ENCODE results near the gene ARHGAP19.
A peak's percentile ranks its signal among the peaks of the same experiment; 100 is the strongest.

Gene ARHGAP19

GRCh38 chr10:97325754-97326153, 33.3 kb upstream of the ARHGAP19 start:
- DNase-seq, result no peak
- in situ Hi-C loops (cut with MboI; ENCODE audit: low pct_unique_long_range_greater_than_20kb, low sequenced_read_pairs), result no loop called here

- in situ Hi-C loops (cut with MboI; ENCODE audit: low pct_unique_long_range_greater_than_20kb, low sequenced_read_pairs), result no loop called here
- no peak for DNase-seq
These were observed 31.1 kb upstream of the ARHGAP19 start for GRCh38 chr10:97323501-97323900.

DNA sequence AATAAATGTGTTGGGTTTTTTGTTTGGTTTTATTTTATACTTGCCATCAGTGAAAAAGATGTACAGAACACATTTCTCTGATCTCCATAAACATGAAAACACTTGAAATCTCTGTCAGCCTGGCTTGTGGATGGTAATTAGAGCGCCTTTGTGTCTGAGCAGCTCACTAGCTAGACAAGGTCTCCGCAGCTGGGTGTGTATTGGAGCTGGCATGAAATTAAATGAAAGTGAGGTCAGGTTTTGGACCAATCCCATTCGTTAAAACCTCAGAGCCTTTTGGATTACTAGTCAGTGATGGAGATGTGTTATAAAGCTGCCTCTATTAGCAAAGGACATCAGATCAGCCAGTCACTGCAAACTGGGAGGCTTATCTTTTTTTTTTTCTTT, 29.4 kb upstream of the ARHGAP19 start:
- no peak for DNase-seq
- in situ Hi-C loops (cut with MboI; ENCODE audit: low pct_unique_long_range_greater_than_20kb, low sequenced_read_pairs), result no loop called here

DNA sequence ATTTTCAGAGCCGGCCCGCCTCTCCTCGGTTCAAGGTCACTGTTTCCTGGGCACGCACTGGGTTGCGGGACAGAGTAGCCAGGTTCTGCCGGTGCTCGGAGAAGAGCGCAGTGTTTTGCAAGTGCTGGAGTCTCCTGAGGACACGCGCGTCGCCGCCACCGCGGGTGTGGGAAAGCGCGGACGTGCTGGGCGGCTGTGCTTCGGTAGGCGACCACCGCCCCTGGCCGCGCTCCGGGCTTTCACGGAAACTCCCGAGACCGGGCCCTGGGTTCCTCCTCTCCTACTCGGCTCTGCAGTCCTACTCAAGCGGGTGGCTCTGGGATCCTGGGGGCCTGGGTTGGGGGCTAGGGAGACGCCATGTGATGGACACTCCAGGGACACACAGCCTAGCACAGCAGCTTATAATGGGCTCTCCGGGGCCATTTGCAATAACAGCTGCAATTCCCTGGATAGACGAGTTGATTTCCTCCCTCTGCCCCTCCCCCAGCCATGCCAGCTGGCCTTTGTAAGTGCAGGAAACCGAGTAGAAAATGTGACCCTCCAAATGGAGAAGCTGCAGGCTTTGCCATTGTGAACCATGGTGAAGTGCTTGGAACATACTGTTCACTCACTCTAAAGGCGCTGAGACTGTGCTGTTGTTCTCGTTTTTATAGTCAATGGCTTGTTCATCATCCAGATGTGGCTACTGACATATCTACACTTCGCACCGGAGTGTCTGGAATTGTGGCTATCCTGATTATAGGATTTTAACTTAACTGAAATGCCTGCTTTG, 28.8 kb upstream of the ARHGAP19 start:
- in situ Hi-C loops (cut with MboI; ENCODE audit: low pct_unique_long_range_greater_than_20kb, low sequenced_read_pairs), result no loop called here
- peak; percentile 81 for DNase-seq

GRCh38 chr10:97320480-97321031, 28.1 kb upstream of the ARHGAP19 start:
- no peak for DNase-seq
- in situ Hi-C loops (cut with MboI; ENCODE audit: low pct_unique_long_range_greater_than_20kb, low sequenced_read_pairs), result no loop called here

DNA sequence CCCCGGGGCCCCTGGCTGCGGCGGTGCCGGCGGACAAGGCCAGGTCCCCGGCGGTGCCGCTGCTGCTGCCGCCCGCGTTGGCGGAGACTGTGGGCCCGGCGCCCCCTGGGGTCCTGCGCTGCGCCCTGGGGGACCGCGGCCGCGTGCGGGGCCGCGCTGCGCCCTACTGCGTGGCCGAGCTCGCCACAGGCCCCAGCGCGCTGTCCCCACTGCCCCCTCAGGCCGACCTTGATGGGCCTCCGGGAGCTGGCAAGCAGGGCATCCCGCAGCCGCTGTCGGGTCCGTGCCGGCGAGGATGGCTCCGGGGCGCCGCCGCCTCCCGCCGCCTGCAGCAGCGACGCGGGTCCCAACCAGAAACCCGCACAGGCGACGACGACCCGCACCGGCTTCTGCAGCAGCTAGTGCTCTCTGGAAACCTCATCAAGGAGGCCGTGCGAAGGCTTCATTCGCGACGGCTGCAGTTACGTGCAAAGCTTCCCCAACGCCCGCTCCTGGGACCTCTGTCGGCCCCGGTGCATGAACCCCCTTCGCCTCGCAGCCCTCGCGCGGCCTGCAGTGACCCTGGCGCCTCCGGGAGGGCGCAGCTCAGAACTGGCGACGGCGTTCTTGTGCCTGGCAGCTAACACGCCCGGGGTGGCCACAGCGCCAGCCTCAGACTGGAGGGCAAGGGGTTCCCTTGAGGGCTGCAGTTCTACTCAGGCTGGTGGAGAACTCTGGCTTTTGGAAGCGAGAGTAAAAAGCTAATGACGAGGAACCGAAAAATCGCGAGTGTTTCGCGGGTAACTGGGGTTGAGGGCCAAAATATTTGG, 27.4 kb upstream of the ARHGAP19 start:
- in situ Hi-C loops (cut with MboI; ENCODE audit: low pct_unique_long_range_greater_than_20kb, low sequenced_read_pairs), result no loop called here
- peak; percentile 77 for DNase-seq

- DNase-seq, result peak; percentile 94
- in situ Hi-C loops (cut with MboI; ENCODE audit: low pct_unique_long_range_greater_than_20kb, low sequenced_read_pairs), result no loop called here
These were observed 26.6 kb upstream of the ARHGAP19 start, which contains the start of gene FRAT1 for GRCh38 chr10:97318772-97319651. Gene FRAT1 (plus strand): TSS chr10:97319271. CDS start chr10:97319454, 183 bp downstream.

DNA sequence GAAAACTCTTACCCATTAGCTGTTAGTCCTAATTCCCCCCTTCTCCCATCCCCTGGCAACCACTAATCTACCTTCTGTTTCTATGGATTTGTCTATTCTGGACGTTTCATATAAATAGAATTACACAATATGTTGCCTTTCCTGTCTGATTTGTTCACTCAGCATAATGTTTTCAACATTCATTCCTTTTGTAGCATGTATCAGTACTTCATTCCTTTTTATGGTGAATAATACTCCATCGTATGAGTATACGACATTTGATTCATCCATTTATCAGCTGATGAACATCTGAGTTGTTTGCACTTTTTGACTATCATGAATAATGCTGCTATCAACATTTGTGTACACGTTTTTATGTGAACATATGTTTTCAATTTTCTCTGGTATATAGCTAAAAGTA, 22.2 kb upstream of the ARHGAP19 start:
- in situ Hi-C loops (cut with MboI; ENCODE audit: low pct_unique_long_range_greater_than_20kb, low sequenced_read_pairs), result no loop called here
- no peak for DNase-seq

DNA sequence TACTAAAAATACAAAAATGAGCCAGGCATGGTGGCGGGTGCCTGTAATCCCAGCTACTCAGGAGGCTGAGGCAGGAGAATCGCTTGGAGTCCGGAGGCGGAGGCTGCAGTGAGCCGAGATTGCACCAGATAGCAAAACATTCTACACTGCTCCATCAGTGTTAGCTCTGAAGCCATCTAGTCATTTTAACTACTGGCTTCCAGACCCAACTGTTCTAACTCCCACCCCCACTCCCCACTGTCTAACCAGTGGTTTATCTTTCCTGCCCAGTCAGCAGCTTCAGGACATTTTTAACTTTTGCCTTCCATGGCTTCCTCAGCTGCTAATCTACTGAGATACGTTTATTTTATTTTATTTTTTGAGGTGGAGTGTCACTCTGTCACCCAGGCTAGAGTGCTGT, 20.5 kb upstream of the ARHGAP19 start:
- in situ Hi-C loops (cut with MboI; ENCODE audit: low pct_unique_long_range_greater_than_20kb, low sequenced_read_pairs), result no loop called here
- DNase-seq, result no peak

DNA sequence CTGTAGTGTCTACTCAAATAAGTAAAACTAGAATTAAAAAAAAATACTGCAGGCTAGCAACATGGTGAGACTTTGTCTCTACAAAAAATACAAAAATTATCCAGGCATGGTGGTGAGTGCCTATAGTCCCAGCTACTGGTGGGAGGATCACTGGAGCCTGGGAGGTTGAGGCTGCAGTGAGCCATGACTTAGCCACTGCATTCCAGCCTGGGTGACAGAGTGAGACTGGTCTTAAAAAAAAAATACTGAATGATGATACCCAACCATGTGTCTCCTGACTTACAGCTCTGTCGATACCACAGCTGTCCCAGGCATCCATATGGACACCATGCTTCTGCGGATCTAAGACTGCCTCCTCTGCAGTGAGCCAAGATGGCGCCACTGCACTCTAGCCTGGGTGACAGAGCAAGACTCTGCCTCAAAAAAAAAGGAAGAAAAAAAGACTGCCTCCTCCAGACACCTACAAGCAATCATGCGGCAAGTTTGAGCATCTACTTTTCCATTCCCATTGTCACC, 18.7 kb upstream of the ARHGAP19 start:
- DNase-seq, result no peak
- in situ Hi-C loops (cut with MboI; ENCODE audit: low pct_unique_long_range_greater_than_20kb, low sequenced_read_pairs), result no loop called here

GRCh38 chr10:97307866-97308780, 15.7 kb upstream of the ARHGAP19 start:
- no peak for DNase-seq
- in situ Hi-C loops (cut with MboI; ENCODE audit: low pct_unique_long_range_greater_than_20kb, low sequenced_read_pairs), result no loop called here

- no peak for DNase-seq
- in situ Hi-C loops (cut with MboI; ENCODE audit: low pct_unique_long_range_greater_than_20kb, low sequenced_read_pairs), result no loop called here
These were observed 15.0 kb upstream of the ARHGAP19 start for GRCh38 chr10:97307441-97307840.

GRCh38 chr10:97302088-97302791, 9.8 kb upstream of the ARHGAP19 start:
- no peak for DNase-seq
- in situ Hi-C loops (cut with MboI; ENCODE audit: low pct_unique_long_range_greater_than_20kb, low sequenced_read_pairs), result no loop called here

GRCh38 chr10:97300980-97301379, 8.5 kb upstream of the ARHGAP19 start:
- in situ Hi-C loops (cut with MboI; ENCODE audit: low pct_unique_long_range_greater_than_20kb, low sequenced_read_pairs), result no loop called here
- no peak for DNase-seq

- DNase-seq, result no peak
- in situ Hi-C loops (cut with MboI; ENCODE audit: low pct_unique_long_range_greater_than_20kb, low sequenced_read_pairs), result no loop called here
These were observed 5.8 kb upstream of the ARHGAP19 start for GRCh38 chr10:97298223-97298571.

DNA sequence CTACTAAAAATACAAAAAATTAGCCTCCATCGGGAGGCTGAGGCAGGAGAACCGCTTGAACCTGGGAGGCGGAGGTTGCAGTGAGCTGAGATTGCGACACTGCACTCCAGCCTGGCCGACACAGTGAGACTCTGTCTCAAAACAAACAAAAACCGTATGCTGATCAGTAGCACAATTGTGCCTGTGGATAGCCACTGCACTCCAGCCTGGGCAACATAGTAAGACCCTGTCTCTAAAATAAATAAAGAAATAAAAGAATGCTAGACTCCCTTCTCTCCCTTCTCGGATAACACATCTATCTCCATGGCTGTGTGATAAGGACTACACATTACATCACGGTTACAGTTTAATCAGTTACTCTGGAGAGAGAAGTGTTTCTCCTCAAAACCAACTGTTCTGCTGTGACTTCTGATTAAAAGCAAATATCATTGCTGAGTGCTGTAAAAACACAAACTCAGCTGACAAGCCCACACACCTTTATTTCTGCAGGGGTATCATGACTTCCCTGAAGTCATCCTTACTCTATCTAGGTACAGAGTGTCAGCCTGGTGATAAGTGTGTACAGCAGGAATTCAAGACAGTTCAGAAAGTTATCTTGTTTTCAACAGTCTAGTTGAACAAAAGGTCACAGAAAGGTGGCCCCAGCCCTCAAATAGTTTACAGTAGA, 5.3 kb upstream of the ARHGAP19 start:
- DNase-seq, result no peak

GRCh38 chr10:97292862-97293198, 393 bp upstream of the ARHGAP19 start:
- in situ Hi-C loops (cut with MboI; ENCODE audit: low pct_unique_long_range_greater_than_20kb, low sequenced_read_pairs), result no loop called here
- no peak for DNase-seq

More for the DNA sequence above, 5.3 kb upstream of the ARHGAP19 start:
- in situ Hi-C loops (cut with MboI; ENCODE audit: low pct_unique_long_range_greater_than_20kb, low sequenced_read_pairs), result no loop called here

Data from KBM-7 (cell line).